IMR-90 (cell line): ENCODE results near the gene LRRC75B. TPM values are rescaled to one million over a fixed set of nuclear protein-coding genes. Genes with fewer than 3 reads are reported as not detected.

Source experiments
- ATAC-seq: fragments of 200-7000 bp; cut with Tn5 transposase; 2 replicates; pipeline ENCODE4 v1.9.1; 2020; ENCODE audit warnings: low read depth, mild to moderate bottlenecking, moderate library complexity
- BruUV-seq: library from RNA; stranded (reverse); fragments of 400-500 nt; replicated peaks from 2 replicates; lab custom pipeline; 2021; lab: Mats Ljungman, UMichigan
- CTCF ChIA-PET: fragments of 300-600 bp; formaldehyde crosslinking; extraction: SDS; loops from one replicate; lab custom pipeline; 2021; ENCODE audit warnings: antibody characterized with exemption; lab: Yijun Ruan, JAX
- POLR2A ChIA-PET: fragments of 300-600 bp; sonication (Branson Sonifier 250); formaldehyde crosslinking; loops from one replicate; lab custom pipeline; 2022; ENCODE audit warnings: antibody characterized with exemption; ENCODE audit not compliant: unreplicated experiment; lab: Charles Lee
- DNase-seq: peaks from one replicate; pipeline ENCODE4 v3.0.0; 2013
- H2AFZ ChIP-seq: replicated peaks from 2 replicates; pipeline ENCODE3; 2013; ENCODE audit warnings: low read length, mild to moderate bottlenecking; ENCODE audit not compliant: poor library complexity
- H2AK5ac ChIP-seq: 2 replicates; pipeline ENCODE4 v1.6.1; 2013; ENCODE audit warnings: low read depth, low read length, inconsistent platforms
- H2AK9ac ChIP-seq: replicated peaks from 2 replicates; pipeline ENCODE3; 2013; ENCODE audit warnings: mild to moderate bottlenecking, low read depth, low read length, moderate library complexity; ENCODE audit not compliant: poor library complexity
- H2BK120ac ChIP-seq: 2 replicates; pipeline ENCODE4 v1.6.1; 2013; ENCODE audit warnings: low read depth, low read length, inconsistent platforms
- H2BK15ac ChIP-seq: 3 replicates; pipeline ENCODE4 v1.6.1; 2013; ENCODE audit warnings: low read depth, low read length, inconsistent platforms
- H2BK20ac ChIP-seq: 2 replicates; pipeline ENCODE4 v1.6.1; 2013; ENCODE audit warnings: low read depth, mild to moderate bottlenecking, inconsistent platforms, low read length, moderate library complexity
- H2BK5ac ChIP-seq: 2 replicates; pipeline ENCODE4 v1.6.1; 2013; ENCODE audit warnings: mild to moderate bottlenecking, low read depth, low read length, inconsistent platforms; ENCODE audit not compliant: poor library complexity, severe bottlenecking
- H3K14ac ChIP-seq: replicated peaks from 2 replicates; pipeline ENCODE4 v1.6.1; 2013; ENCODE audit warnings: low read depth, low read length, inconsistent platforms
- H3K18ac ChIP-seq: 2 replicates; pipeline ENCODE4 v1.6.1; 2013; ENCODE audit warnings: low read depth, low read length, control low read depth
- H3K23ac ChIP-seq: 2 replicates; pipeline ENCODE4 v1.6.1; 2013; ENCODE audit warnings: low read depth, low read length, inconsistent platforms
- H3K27ac ChIP-seq: 2 replicates; pipeline ENCODE4 v1.5.1; 2013; ENCODE audit warnings: mild to moderate bottlenecking, control low read depth, low read length; ENCODE audit not compliant: insufficient read depth
- H3K27me3 ChIP-seq: 2 replicates; pipeline ENCODE4 v1.6.1; 2013; ENCODE audit warnings: low read length; ENCODE audit not compliant: control insufficient read depth, insufficient read depth
- H3K36me3 ChIP-seq: 2 replicates; pipeline ENCODE4 v1.6.1; 2013; ENCODE audit warnings: low read length, mixed read lengths; ENCODE audit not compliant: control insufficient read depth, insufficient read depth
- H3K4ac ChIP-seq: 2 replicates; pipeline ENCODE4 v1.6.1; 2013; ENCODE audit warnings: low read depth, low read length, inconsistent platforms
- H3K4me1 ChIP-seq: 2 replicates; pipeline ENCODE4 v1.6.1; 2013; ENCODE audit warnings: low read length, mixed read lengths; ENCODE audit not compliant: control insufficient read depth, insufficient read depth
- H3K4me2 ChIP-seq: 2 replicates; pipeline ENCODE4 v1.6.1; 2013; ENCODE audit warnings: low read depth, mild to moderate bottlenecking, control low read depth, low read length, moderate library complexity
- H3K4me3 ChIP-seq: 2 replicates; pipeline ENCODE4 v1.5.1; 2013; ENCODE audit warnings: low read depth, mild to moderate bottlenecking, control low read depth, low read length, moderate library complexity; ENCODE audit not compliant: insufficient read depth
- H3K56ac ChIP-seq: 2 replicates; pipeline ENCODE4 v1.6.1; 2013; ENCODE audit warnings: low read length, inconsistent platforms; ENCODE audit not compliant: insufficient read depth; ENCODE audit errors: extremely low read depth
- H3K79me1 ChIP-seq, 2 experiments: 2 replicates each; pipeline ENCODE4 v1.6.1; 2013; ENCODE audit warnings: low read length in 2 of 2, inconsistent platforms in 1 of 2, low read depth in 1 of 2
- H3K9ac ChIP-seq: 2 replicates; pipeline ENCODE4 v1.6.1; 2013; ENCODE audit warnings: low read depth, low read length, control low read depth
- H3K9me1 ChIP-seq: 2 replicates; pipeline ENCODE4 v1.6.1; 2013; ENCODE audit warnings: low read length, inconsistent platforms; ENCODE audit not compliant: insufficient read depth
- H3K9me3 ChIP-seq: 2 replicates; pipeline ENCODE4 v1.6.1; 2013; ENCODE audit warnings: low read length; ENCODE audit not compliant: control insufficient read depth, insufficient read depth
- H4K20me1 ChIP-seq: 2 replicates; pipeline ENCODE4 v1.6.1; 2013; ENCODE audit warnings: low read length, inconsistent platforms; ENCODE audit not compliant: insufficient read depth
- H4K5ac ChIP-seq: 2 replicates; pipeline ENCODE4 v1.6.1; 2013; ENCODE audit warnings: mild to moderate bottlenecking, low read depth, low read length, control low read depth
- H4K8ac ChIP-seq, 2 experiments: 2 replicates each; pipeline ENCODE4 v1.6.1; 2013; ENCODE audit warnings: low read depth in 2 of 2, low read length in 2 of 2, control low read depth in 1 of 2, inconsistent platforms in 1 of 2
- H4K91ac ChIP-seq: 2 replicates; pipeline ENCODE4 v1.6.1; 2013; ENCODE audit warnings: low read depth, low read length, inconsistent platforms; ENCODE audit not compliant: insufficient read depth
- FOS ChIP-seq: fragments of 150-350 bp; IDR thresholded peaks from 2 replicates; pipeline ENCODE4 v1.6.1; 2016; ENCODE audit warnings: low read depth, low read length
- MAZ ChIP-seq: IDR thresholded peaks from 2 replicates; pipeline ENCODE4 v1.6.1; 2012; ENCODE audit warnings: low read depth, mild to moderate bottlenecking, low read length, improper control_type of control experiment, moderate library complexity, borderline replicate concordance
- MXI1 ChIP-seq: IDR thresholded peaks from 2 replicates; pipeline ENCODE4 v1.6.1; 2012; ENCODE audit warnings: low read depth, mild to moderate bottlenecking, low read length, moderate library complexity, borderline replicate concordance
- NFE2L2 ChIP-seq: fragments of 150-350 bp; IDR thresholded peaks from 2 replicates; pipeline ENCODE4 v1.6.1; 2016; ENCODE audit warnings: low read depth, mild to moderate bottlenecking, low read length
- POLR2A ChIP-seq: IDR thresholded peaks from 2 replicates; pipeline ENCODE4 v1.6.1; 2012; ENCODE audit warnings: mild to moderate bottlenecking, low read depth, low read length
- SMC3 ChIP-seq: fragments of 150-350 bp; IDR thresholded peaks from 2 replicates; pipeline ENCODE4 v1.6.1; 2016; ENCODE audit warnings: low read depth, mild to moderate bottlenecking, antibody characterized with exemption, low read length, moderate library complexity
- WGBS, 2 experiments: methylation state at CpG; one replicate each; pipeline versions ENCODE4 v1.1.5 to v1.1.7; 2013; ENCODE audit warnings: missing lambda C conversion rate in 2 of 2; ENCODE audit not compliant: insufficient read length in 1 of 2; ENCODE audit errors: extremely low coverage in 2 of 2; 5-methylcytosine and 5-hydroxymethylcytosine counted together
- dilution Hi-C: fragments of 300-500 bp; cut with HindIII; formaldehyde crosslinking; loops from one replicate; pipeline ENCODE4 v1.14.3; 2018; ENCODE audit warnings: low sequenced_read_pairs; ENCODE audit not compliant: unreplicated experiment
- in situ Hi-C: fragments of 300-500 bp; cut with MboI; formaldehyde crosslinking; loops from 3 replicates; pipeline ENCODE4 v1.14.3; 2019; ENCODE audit warnings: low sequenced_read_pairs, inconsistent platforms, mixed read lengths
- intact Hi-C: fragments of 100-400 bp; cut with micrococcal nuclease; formaldehyde crosslinking; loops from 2 replicates; pipeline ENCODE4 v1.10.0; 2022
- polyA plus RNA-seq, 3 experiments: library from polyadenylated mRNA; depleted of rRNA; stranded (reverse); fragments of >200 nt; gene quantifications; 2 replicates each; pipeline ENCODE4 v1.2.3, GENCODE V29; 2012; ENCODE audit warnings: low replicate concordance in 1 of 3
- total RNA-seq: library from RNA; depleted of rRNA; stranded (reverse); fragments of >200 nt; gene quantifications from 2 replicates; pipeline ENCODE4 v1.2.3, GENCODE V29; 2012

Gene LRRC75B
- total and polyA plus RNA-seq, 2 of the 4 experiments (the other 2 are of a cell fraction): 1.6 to 10.7 TPM

GRCh38 chr22:24582056-24582814 lies 10.6 kb downstream of the LRRC75B start:
- no peak overlapping the region for H3K4ac ChIP-seq
- H3K9ac ChIP-seq: no peak overlapping the region
- H2BK120ac ChIP-seq: no peak overlapping the region
- H4K20me1 ChIP-seq: peaks cover 4% of the 10 kb centered on the region; the same call in 1 of the 2 replicates
- no peaks in the 10 kb centered on the region for H3K9me3 ChIP-seq
- H2AFZ ChIP-seq: no peak overlapping the region
- H4K5ac ChIP-seq: no peak overlapping the region
- H3K4me3 ChIP-seq: no peak overlapping the region
- no peak for TF ChIP-seq SMC3
- no peak for TF ChIP-seq MXI1
- no peak for TF ChIP-seq MAZ
- no peak for TF ChIP-seq NFE2L2
- no peak for TF ChIP-seq POLR2A
- no peak for TF ChIP-seq FOS
- no peaks in the 10 kb centered on the region for H3K79me1 ChIP-seq
- dilution Hi-C loops: no loop called here
- POLR2A ChIA-PET: no interaction called here
- H2BK15ac ChIP-seq: no peak overlapping the region
- H2BK5ac ChIP-seq: no peak overlapping the region
- peaks cover 20% of the 10 kb centered on the region for H3K9me1 ChIP-seq
- CTCF ChIA-PET: interaction anchor here (0.6 kb wide), 1 partner anchor 117 kb away, joined by 4 read pairs; no protein-coding TSS in a partner anchor
- peaks cover 15% of the 10 kb centered on the region; the same call in 1 of the 2 replicates for H3K36me3 ChIP-seq
- H3K23ac ChIP-seq: no peak overlapping the region
- intact Hi-C loops: no loop called here
- no TSS peak for BruUV-seq
- in situ Hi-C loops: no loop called here
- peaks cover 25% of the 10 kb centered on the region for H3K4me1 ChIP-seq
- peak overlapping the region; percentile 2; the same call in 1 of the 2 replicates for H2AK5ac ChIP-seq
- H2AK9ac ChIP-seq: no peak overlapping the region
- H3K14ac ChIP-seq: no peak overlapping the region
- H3K27ac ChIP-seq: no peak overlapping the region
- no peak for DNase-seq
- no peak overlapping the region for H2BK20ac ChIP-seq
- 80% methylated on average over 2 of the region's 12 CpGs; no CpG with 5 or more reads in 1 of the 2 experiments for WGBS, 2 experiments
- no peak overlapping the region for H4K8ac ChIP-seq
- no peak overlapping the region for H3K4me2 ChIP-seq
- H4K91ac ChIP-seq: no peak overlapping the region
- no peak overlapping the region for H3K56ac ChIP-seq
- no peaks in the 10 kb centered on the region for H3K27me3 ChIP-seq
- no peak for ATAC-seq
- H3K18ac ChIP-seq: no peak overlapping the region
